Transverse colon (tissue), 4 donors: ENCODE results near the gene PCYT1A. TPM values are rescaled to one million over a fixed set of nuclear protein-coding genes. Genes with fewer than 3 reads are reported as not detected.

Experiments
- DNase-seq: peaks from one replicate; pipeline ENCODE4 v3.0.0-alpha.2; 2019
- H3K27ac ChIP-seq, 4 donors: fragments of 200-600 bp; sonication (generic); 2 replicates each; pipeline ENCODE4 v1.5.1; 2016 to 2018; ENCODE audit warnings: inconsistent platforms in 4 of 4
- H3K27me3 ChIP-seq: fragments of 200-600 bp; sonication (generic); 2 replicates; pipeline ENCODE4 v1.5.1; 2017; ENCODE audit warnings: inconsistent platforms
- H3K36me3 ChIP-seq, 4 donors: fragments of 200-600 bp; sonication (generic); 2 replicates each; pipeline ENCODE4 v1.5.1; 2017 to 2019; ENCODE audit warnings: inconsistent platforms in 4 of 4
- H3K4me1 ChIP-seq, 4 donors: fragments of 200-600 bp; sonication (generic); 2 replicates each; pipeline ENCODE4 v1.5.1; 2017 to 2020; ENCODE audit warnings: inconsistent platforms in 4 of 4
- H3K4me3 ChIP-seq, 4 donors: fragments of 200-600 bp; sonication (generic); 1 replicate in 1 of 4; 2 replicates in 3 of 4; pipeline versions ENCODE4 v1.5.1 to v1.6.1; 2017 to 2019; ENCODE audit warnings: inconsistent platforms in 4 of 4
- H3K9me3 ChIP-seq, 2 donors: fragments of 200-600 bp; sonication (generic); 2 replicates each; pipeline ENCODE4 v1.5.1; 2017 to 2019; ENCODE audit warnings: inconsistent platforms in 2 of 2
- EP300 ChIP-seq: sonication (generic); formaldehyde crosslinking; IDR thresholded peaks from one replicate; pipeline ENCODE4 v1.6.1; 2017; ENCODE audit warnings: antibody characterized with exemption, low read depth
- POLR2A ChIP-seq: fragments of 450-650 bp; IDR thresholded peaks from one replicate; pipeline ENCODE4 v1.6.1; 2016; ENCODE audit warnings: antibody characterized with exemption, mild to moderate bottlenecking, moderate library complexity
- POLR2AphosphoS5 ChIP-seq, 3 donors: sonication (generic); formaldehyde crosslinking; IDR thresholded peaks; one replicate each; pipeline ENCODE4 v1.6.1; 2016; ENCODE audit warnings: antibody characterized with exemption in 3 of 3
- WGBS, 2 donors: methylation state at CpG; one replicate each; pipeline ENCODE4 v1.1.5; 2018; ENCODE audit warnings: low coverage in 1 of 2; 5-methylcytosine and 5-hydroxymethylcytosine counted together
- in situ Hi-C, 4 donors: fragments of 200-750 bp; cut with MboI; loops; one replicate each; pipeline versions ENCODE4 v1.15.0 to v1.15.1; 2017; ENCODE audit warnings: low sequenced_read_pairs in 3 of 4, low pct_ligation_motif_present in 1 of 4, low pct_unique_long_range_greater_than_20kb in 1 of 4
- intact Hi-C: fragments of 100-400 bp; cut with DNase I; formaldehyde crosslinking; loops from one replicate; pipeline ENCODE4 v1.15.1; 2023; ENCODE audit warnings: low total_unique reads
- total RNA-seq, 4 donors: library from RNA; depleted of rRNA; stranded (reverse); fragments of >200 nt; gene quantifications; one replicate each; pipeline ENCODE4 v1.1.0, GENCODE V29; 2016
- TF ChIP-seq, protein P1 (sequence below), 5 experiments: fragments of 200-600 bp in 3 of 5; fragments of 450-650 bp in 2 of 5; sonication (generic) in 3 of 5; IDR thresholded peaks; 1 replicate in 2 of 5; 2 replicates in 3 of 5; pipeline ENCODE4 v1.5.1; 2016 to 2017; ENCODE audit warnings: antibody characterized with exemption in 5 of 5, inconsistent platforms in 3 of 5, mild to moderate bottlenecking in 2 of 5, moderate library complexity in 1 of 5

The PCYT1A gene
- total RNA-seq, 4 donors from 2014 or later: 50.1 to 104 (median 76.2) TPM

DNA sequence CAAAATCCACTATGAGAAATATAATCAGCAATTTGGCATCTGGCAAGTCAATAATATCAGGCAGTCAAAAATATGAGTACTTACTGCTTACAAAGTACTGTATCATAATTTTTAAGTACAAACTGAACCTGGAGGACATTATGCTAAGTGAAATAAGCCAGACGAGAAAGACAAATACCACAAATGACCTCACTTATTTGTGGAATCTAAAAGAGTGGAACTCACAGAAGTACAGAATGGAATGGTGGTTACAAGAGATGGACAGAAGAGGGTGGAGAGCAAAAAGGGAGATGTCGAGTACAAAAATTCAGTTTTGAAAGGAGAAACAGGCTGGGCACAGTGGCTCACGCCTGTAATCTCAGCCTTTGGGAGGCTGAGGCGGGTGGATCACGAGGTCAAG lies 12.4 kb downstream of the PCYT1A start:
- no peaks in the 10 kb centered on the region for H3K27me3 ChIP-seq

DNA sequence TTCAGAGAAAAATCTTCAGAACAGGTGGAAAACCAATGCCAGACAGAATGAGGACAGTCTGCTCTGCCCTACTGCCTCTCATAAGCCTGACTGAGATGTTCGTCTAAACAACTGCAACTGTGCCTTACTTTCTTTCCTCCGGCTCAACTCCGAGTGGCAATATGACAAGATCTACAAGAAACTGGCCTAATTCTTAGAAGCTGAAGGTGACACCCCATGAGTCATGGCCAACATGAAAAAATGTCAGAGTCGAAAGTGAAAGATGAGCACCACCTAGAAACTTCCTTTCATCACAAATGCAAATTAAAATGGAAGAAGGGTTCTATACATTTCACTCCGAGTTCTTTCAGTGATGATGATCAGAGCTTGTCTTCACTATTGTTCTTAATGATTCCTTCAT lies 12.9 kb downstream of the PCYT1A start:
- Histone ChIP-seq H3K4me3 (no peak overlapping the region), H3K27ac (peak overlapping the region in 2 of 4 donors; percentile 4 to 18), H3K27me3 (no peaks in the 10 kb centered on the region), H3K4me1 (peaks cover 3 to 20% (median 8%) of the 10 kb centered on the region in 4 donors), H3K36me3 (peaks cover 0 to 6% (median 2%) of the 10 kb centered on the region in 4 donors), H3K9me3 (no peaks in the 10 kb centered on the region)
- no peak for DNase-seq
- 83% methylated on average over 5 of the region's 5 CpGs; no CpG with 5 or more reads in 1 of the 2 donors for WGBS, 2 donors
- in situ Hi-C loops (loop anchor here in 2 of 4 donors (25.0 kb wide), 1 partner anchor 238 kb away; the partner anchor contains the start of genes RNF168 (in 2 of the 2) and SMCO1 (in 2 of the 2)), intact Hi-C loops (no loop called here)
- TF ChIP-seq, protein P1, sequence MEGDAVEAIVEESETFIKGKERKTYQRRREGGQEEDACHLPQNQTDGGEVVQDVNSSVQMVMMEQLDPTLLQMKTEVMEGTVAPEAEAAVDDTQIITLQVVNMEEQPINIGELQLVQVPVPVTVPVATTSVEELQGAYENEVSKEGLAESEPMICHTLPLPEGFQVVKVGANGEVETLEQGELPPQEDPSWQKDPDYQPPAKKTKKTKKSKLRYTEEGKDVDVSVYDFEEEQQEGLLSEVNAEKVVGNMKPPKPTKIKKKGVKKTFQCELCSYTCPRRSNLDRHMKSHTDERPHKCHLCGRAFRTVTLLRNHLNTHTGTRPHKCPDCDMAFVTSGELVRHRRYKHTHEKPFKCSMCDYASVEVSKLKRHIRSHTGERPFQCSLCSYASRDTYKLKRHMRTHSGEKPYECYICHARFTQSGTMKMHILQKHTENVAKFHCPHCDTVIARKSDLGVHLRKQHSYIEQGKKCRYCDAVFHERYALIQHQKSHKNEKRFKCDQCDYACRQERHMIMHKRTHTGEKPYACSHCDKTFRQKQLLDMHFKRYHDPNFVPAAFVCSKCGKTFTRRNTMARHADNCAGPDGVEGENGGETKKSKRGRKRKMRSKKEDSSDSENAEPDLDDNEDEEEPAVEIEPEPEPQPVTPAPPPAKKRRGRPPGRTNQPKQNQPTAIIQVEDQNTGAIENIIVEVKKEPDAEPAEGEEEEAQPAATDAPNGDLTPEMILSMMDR (IDR thresholded peaks at IDR 0.05): no peak
- TF ChIP-seq POLR2A (no peak), EP300 (no peak), POLR2AphosphoS5 (IDR thresholded peaks at IDR 0.05) (no peak)

More for the DNA sequence above, 12.4 kb downstream of the PCYT1A start:
- no peak for DNase-seq
- Histone ChIP-seq H3K9me3 (no peaks in the 10 kb centered on the region), H3K4me3 (no peak overlapping the region), H3K36me3 (peaks cover 0 to 6% (median 2%) of the 10 kb centered on the region in 4 donors), H3K4me1 (peaks cover 3 to 25% (median 9%) of the 10 kb centered on the region in 4 donors), H3K27ac (no peak overlapping the region)
- WGBS, 2 donors: 92% methylated on average over 4 to 5 of the region's 5 CpGs
- intact Hi-C loops: no loop called here
- in situ Hi-C loops: no loop called here
- no peak for TF ChIP-seq POLR2AphosphoS5 (IDR thresholded peaks at IDR 0.05)
- no peak for TF ChIP-seq POLR2A
- TF ChIP-seq EP300: no peak
- TF ChIP-seq, protein P1 (IDR thresholded peaks at IDR 0.05): no peak

DNA sequence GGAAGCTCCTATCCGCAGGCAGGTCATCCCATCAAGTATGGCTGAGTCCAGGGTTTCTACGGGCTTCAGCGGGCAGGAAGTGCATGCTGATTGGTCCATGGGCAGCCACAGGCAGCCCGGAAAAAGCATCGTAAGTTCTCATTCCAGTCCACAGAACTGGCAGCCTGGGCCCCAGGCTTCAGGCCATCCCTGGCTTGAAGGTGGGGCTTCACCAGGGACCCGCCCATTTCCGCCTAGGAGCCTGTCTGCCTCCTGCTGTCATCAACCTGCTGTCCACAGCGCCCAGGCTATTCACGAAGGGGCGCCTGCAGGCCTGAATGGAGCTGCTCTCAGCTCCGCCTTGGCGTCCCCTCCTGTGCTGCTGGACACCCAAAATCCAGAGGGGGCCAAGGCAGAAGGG lies 13.9 kb downstream of the PCYT1A start:
- intact Hi-C loops (no loop called here), in situ Hi-C loops (loop anchor here in 2 of 4 donors (25.0 kb wide), 1 partner anchor 239 kb away; the partner anchor contains the start of genes RNF168 (in 2 of the 2) and SMCO1 (in 2 of the 2))
- Histone ChIP-seq H3K27ac (peak overlapping the region in 1 of 4 donors; percentile 4), H3K36me3 (peaks cover 0 to 10% (median 2%) of the 10 kb centered on the region in 4 donors), H3K9me3 (no peaks in the 10 kb centered on the region), H3K27me3 (no peaks in the 10 kb centered on the region), H3K4me3 (no peak overlapping the region), H3K4me1 (peaks cover 0 to 11% (median 3%) of the 10 kb centered on the region in 4 donors)
- 96% methylated on average over 8 of the region's 12 CpGs; no CpG with 5 or more reads in 1 of the 2 donors for WGBS, 2 donors
- DNase-seq: no peak
- TF ChIP-seq, protein P1 (IDR thresholded peaks at IDR 0.05): no peak
- TF ChIP-seq POLR2AphosphoS5 (IDR thresholded peaks at IDR 0.05) (no peak), POLR2A (no peak), EP300 (no peak)

DNA sequence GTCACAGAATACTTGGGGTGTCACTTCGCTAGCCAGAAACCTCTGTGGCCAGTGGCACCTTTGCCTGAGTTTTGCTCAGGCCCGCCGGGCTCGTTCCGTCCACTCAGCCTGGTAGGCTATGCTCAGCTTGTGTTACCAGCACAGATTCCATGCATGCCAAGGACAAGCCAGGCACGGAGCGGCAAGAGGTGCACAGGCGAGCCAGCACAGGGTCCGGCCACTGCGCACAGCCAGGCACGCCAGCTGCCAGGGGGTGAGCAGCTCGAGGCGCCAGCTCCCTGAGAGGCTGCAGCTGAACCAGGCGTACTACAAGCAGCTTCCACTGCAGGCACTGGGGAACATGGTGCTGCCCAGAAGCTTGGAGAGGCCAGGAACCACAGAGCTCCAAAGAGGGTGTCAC lies 14.7 kb downstream of the PCYT1A start:
- Histone ChIP-seq H3K36me3 (peaks cover 0 to 12% (median 2%) of the 10 kb centered on the region in 4 donors), H3K4me3 (no peak overlapping the region), H3K27ac (no peak overlapping the region), H3K27me3 (no peaks in the 10 kb centered on the region), H3K4me1 (peaks cover 0 to 13% (median 5%) of the 10 kb centered on the region in 4 donors), H3K9me3 (no peaks in the 10 kb centered on the region)
- intact Hi-C loops: no loop called here
- DNase-seq: no peak
- 83 to 98% methylated on average over 1 to 14 of the region's 14 CpGs for WGBS, 2 donors
- TF ChIP-seq POLR2AphosphoS5 (IDR thresholded peaks at IDR 0.05) (no peak), EP300 (no peak), POLR2A (no peak)
- in situ Hi-C loops: loop anchor here in 2 of 4 donors (25.0 kb wide), 1 partner anchor 239 kb away; the partner anchor contains the start of genes RNF168 (in 2 of the 2) and SMCO1 (in 2 of the 2)
